ENCODE data around the gene ZBTB6.

The ZBTB6 gene

GRCh38 chr9:122941582-122942234 is 28.6 kb upstream of the ZBTB6 start:
- no peaks in the 10 kb centered on the region for H3K27me3 ChIP-seq (replicated peaks; ENCODE audit: control insufficient read depth, insufficient read depth, low read length)
- TF ChIP-seq, protein P1, sequence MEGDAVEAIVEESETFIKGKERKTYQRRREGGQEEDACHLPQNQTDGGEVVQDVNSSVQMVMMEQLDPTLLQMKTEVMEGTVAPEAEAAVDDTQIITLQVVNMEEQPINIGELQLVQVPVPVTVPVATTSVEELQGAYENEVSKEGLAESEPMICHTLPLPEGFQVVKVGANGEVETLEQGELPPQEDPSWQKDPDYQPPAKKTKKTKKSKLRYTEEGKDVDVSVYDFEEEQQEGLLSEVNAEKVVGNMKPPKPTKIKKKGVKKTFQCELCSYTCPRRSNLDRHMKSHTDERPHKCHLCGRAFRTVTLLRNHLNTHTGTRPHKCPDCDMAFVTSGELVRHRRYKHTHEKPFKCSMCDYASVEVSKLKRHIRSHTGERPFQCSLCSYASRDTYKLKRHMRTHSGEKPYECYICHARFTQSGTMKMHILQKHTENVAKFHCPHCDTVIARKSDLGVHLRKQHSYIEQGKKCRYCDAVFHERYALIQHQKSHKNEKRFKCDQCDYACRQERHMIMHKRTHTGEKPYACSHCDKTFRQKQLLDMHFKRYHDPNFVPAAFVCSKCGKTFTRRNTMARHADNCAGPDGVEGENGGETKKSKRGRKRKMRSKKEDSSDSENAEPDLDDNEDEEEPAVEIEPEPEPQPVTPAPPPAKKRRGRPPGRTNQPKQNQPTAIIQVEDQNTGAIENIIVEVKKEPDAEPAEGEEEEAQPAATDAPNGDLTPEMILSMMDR (IDR thresholded peaks at IDR 0.05; ENCODE audit: insufficient read depth, low read length, poor library complexity, severe bottlenecking), result no peak
- no peak for DNase-seq (ENCODE audit: extremely low read depth, insufficient read length)

DNA sequence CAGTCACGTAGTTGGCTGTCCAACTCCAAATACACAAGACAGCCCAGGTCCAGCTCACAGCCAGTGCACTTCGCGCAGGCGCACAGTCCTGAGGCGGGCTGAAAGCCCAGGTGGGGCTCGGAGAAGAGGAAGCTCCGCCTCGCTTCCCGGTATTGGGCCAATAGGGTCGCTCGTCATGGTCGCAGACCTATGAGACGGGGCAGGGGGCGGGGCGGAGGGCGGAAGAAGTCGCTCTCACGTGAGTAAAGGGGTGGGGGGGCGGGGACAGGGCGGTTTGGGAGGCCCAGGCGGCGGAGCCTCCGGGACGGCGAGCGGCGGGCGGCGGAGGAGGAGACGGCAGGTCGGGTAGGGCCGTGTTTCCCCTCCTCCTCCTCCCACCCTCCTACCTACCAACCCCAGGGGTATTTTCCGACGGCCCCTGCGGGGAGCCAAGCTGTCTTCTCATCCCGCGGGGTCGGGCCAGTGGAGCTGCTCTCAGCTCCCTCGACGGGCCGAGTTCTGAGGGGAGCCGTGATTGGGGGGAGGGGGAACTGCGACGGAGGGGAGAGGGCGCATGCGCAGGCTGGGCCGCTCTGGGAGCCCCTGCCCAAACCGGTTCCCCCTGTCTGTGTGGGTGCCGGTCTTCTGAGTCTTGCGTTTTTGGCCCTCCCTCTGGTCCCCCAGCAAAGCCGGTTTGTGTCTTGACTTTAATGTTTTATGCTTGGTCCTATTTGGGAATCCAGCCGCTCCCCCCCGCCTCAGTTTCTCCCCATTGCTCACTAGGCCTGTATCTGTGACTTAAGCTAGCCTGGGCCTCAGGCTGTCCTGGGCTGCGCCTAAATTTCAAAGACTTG is 27.8 kb upstream of the ZBTB6 start, which contains the start of gene RABGAP1:
Gene RABGAP1 (plus strand): TSS at position 272 of the 833 bp plus-strand sequence. CDS start 16,040 bp downstream, outside the sequence.
- H3K4me3 ChIP-seq (replicated peaks; ENCODE audit: low read depth, low read length), result peak within 1 kb of the TSS; percentile 88
- TF ChIP-seq, protein P1 (IDR thresholded peaks at IDR 0.05; ENCODE audit: insufficient read depth, low read length, poor library complexity, severe bottlenecking), result no peak
- DNase-seq (ENCODE audit: extremely low read depth, insufficient read length), result peak; percentile 93
- peaks cover 3% of the 10 kb centered on the region for H3K36me3 ChIP-seq (ENCODE audit: control insufficient read depth, insufficient read depth, low read length)
- H3K27me3 ChIP-seq (replicated peaks; ENCODE audit: control insufficient read depth, insufficient read depth, low read length), result no peaks in the 10 kb centered on the region

More at GRCh38 chr9:122941582-122942234, 28.6 kb upstream of the ZBTB6 start:
- H3K36me3 ChIP-seq (ENCODE audit: control insufficient read depth, insufficient read depth, low read length), result peaks cover 2% of the 10 kb centered on the region; the same call in 1 of the 2 replicates
- peak overlapping the region; percentile 88 for H3K4me3 ChIP-seq (replicated peaks; ENCODE audit: low read depth, low read length)

DNA sequence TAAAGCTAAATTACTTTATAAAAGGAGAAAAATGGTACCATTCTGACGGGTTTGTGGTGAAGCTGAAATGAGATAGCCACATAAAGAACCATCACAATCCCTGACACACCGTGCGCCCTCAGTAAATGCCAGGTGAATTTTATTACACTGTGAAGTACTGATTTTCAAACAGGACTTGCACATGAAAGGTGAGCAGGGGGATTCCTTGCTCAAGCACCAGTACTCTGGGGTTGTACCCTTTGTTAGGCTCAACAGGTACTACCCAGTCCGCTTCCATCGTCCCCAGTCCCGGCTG is 27.3 kb upstream of the ZBTB6 start:
- Histone ChIP-seq H3K4me3 (replicated peaks; ENCODE audit: low read depth, low read length) (peak overlapping the region; percentile 56), H3K27me3 (replicated peaks; ENCODE audit: control insufficient read depth, insufficient read depth, low read length) (no peaks in the 10 kb centered on the region), H3K36me3 (ENCODE audit: control insufficient read depth, insufficient read depth, low read length) (peaks cover 3% of the 10 kb centered on the region)
- TF ChIP-seq, protein P1 (IDR thresholded peaks at IDR 0.05; ENCODE audit: insufficient read depth, low read length, poor library complexity, severe bottlenecking), result no peak
- DNase-seq (ENCODE audit: extremely low read depth, insufficient read length), result no peak

DNA sequence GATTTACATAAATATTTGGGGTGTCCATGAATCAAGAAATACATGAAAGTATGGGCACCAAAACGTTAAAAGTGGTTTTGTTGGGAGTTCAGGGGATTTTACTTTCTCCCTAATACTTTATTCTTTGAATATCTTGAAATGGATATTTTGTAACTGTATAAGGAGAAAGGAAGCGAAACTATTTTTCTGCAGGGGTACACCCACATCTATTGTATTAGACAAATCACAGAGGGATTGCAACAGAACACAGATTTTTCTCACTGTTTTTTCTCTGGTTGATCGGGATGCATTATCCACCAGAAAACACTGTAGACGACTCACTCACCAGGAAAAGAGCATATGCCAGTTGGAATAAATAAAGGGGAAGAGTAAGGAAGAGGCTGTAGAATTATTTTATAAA is 26.5 kb upstream of the ZBTB6 start:
- peaks cover 3% of the 10 kb centered on the region for H3K36me3 ChIP-seq (ENCODE audit: control insufficient read depth, insufficient read depth, low read length)
- no peak overlapping the region for H3K4me3 ChIP-seq (replicated peaks; ENCODE audit: low read depth, low read length)
- DNase-seq (ENCODE audit: extremely low read depth, insufficient read length), result no peak
- TF ChIP-seq, protein P1 (IDR thresholded peaks at IDR 0.05; ENCODE audit: insufficient read depth, low read length, poor library complexity, severe bottlenecking), result no peak
- no peaks in the 10 kb centered on the region for H3K27me3 ChIP-seq (replicated peaks; ENCODE audit: control insufficient read depth, insufficient read depth, low read length)

DNA sequence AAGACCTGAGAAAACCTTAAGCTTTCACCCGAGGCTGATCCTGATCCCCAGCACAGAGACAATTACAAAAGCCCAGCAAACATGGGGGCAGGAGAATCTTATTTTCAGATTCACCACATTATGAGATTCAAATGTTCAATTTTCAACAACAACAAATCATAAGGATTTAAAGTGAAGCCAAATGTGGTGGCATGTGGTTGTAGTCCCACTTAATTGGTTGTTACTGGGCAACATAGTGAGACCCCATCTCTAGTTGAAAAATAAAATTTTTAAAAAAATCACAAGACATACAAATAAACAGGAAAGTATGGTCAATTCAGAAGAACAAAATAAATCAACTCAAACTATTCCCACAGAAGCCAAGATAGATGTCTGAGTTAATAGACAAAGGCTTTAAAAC is 23.8 kb upstream of the ZBTB6 start:
- Histone ChIP-seq H3K36me3 (ENCODE audit: control insufficient read depth, insufficient read depth, low read length) (peaks cover 3% of the 10 kb centered on the region), H3K4me3 (replicated peaks; ENCODE audit: low read depth, low read length) (no peak overlapping the region), H3K27me3 (replicated peaks; ENCODE audit: control insufficient read depth, insufficient read depth, low read length) (no peaks in the 10 kb centered on the region)
- TF ChIP-seq, protein P1 (IDR thresholded peaks at IDR 0.05; ENCODE audit: insufficient read depth, low read length, poor library complexity, severe bottlenecking), result no peak
- no peak for DNase-seq (ENCODE audit: extremely low read depth, insufficient read length)
